Neural cell (in vitro differentiated cells): ENCODE data around the gene NUDT12. TPM values are rescaled to one million over a fixed set of nuclear protein-coding genes. Genes with fewer than 3 reads are reported as not detected.

Source experiments
- H2AFZ ChIP-seq: fragments of 200-600, 300-800 bp; sonication (generic), shearing (Covaris generic); 2 replicates; pipeline ENCODE4 v1.6.0; 2014; ENCODE audit warnings: low read depth, mild to moderate bottlenecking, antibody characterized with exemption, low read length, moderate library complexity
- H3F3A ChIP-seq: fragments of 200-600 bp; shearing (Covaris generic); 2 replicates; pipeline ENCODE4 v1.6.1; 2016; ENCODE audit warnings: mild to moderate bottlenecking, moderate library complexity, mixed read lengths, antibody characterized with exemption, low read length; ENCODE audit not compliant: insufficient read depth, poor library complexity, severe bottlenecking
- H3K27ac ChIP-seq: fragments of 200-600, 300-800 bp; sonication (generic), shearing (Covaris generic); 2 replicates; pipeline ENCODE4 v1.5.1; 2014; ENCODE audit warnings: mild to moderate bottlenecking, low read length, moderate library complexity
- H3K27me3 ChIP-seq: fragments of 300-800, 200-600 bp; sonication (generic), shearing (Covaris generic); 2 replicates; pipeline ENCODE4 v1.6.0; 2014; ENCODE audit warnings: mild to moderate bottlenecking, low read depth, low read length, moderate library complexity; ENCODE audit not compliant: insufficient read depth
- H3K36me3 ChIP-seq: fragments of 300-800, 200-600 bp; sonication (generic), shearing (Covaris generic); 2 replicates; pipeline ENCODE4 v1.5.1; 2014; ENCODE audit warnings: mild to moderate bottlenecking, antibody characterized with exemption, low read length, moderate library complexity; ENCODE audit not compliant: insufficient read depth
- H3K4me2 ChIP-seq: fragments of 300-800, 200-600 bp; sonication (generic), shearing (Covaris generic); 2 replicates; pipeline ENCODE4 v1.6.0; 2014; ENCODE audit warnings: mild to moderate bottlenecking, low read length
- H3K4me3 ChIP-seq: fragments of 300-800, 200-600 bp; sonication (generic), shearing (Covaris generic); 2 replicates; pipeline ENCODE4 v1.5.1; 2014; ENCODE audit warnings: mild to moderate bottlenecking, low read length, moderate library complexity
- H3K79me2 ChIP-seq: fragments of 200-600 bp; shearing (Covaris generic); replicated peaks from 2 replicates; pipeline ENCODE4 v1.6.0; 2014; ENCODE audit warnings: mild to moderate bottlenecking, low read length, moderate library complexity; ENCODE audit not compliant: insufficient read depth
- H3K9ac ChIP-seq: fragments of 300-800, 200-600 bp; sonication (generic), shearing (Covaris generic); 2 replicates; pipeline ENCODE4 v1.6.1; 2016; ENCODE audit warnings: mild to moderate bottlenecking, low read length, mixed read lengths
- H3K9me2 ChIP-seq: fragments of 200-600 bp; shearing (Covaris generic); 2 replicates; pipeline ENCODE4 v1.6.1; 2016; ENCODE audit warnings: mild to moderate bottlenecking, low read length, mixed read lengths; ENCODE audit not compliant: insufficient read depth
- H3K9me3 ChIP-seq: fragments of 200-600, 300-800 bp; sonication (generic), shearing (Covaris generic); 2 replicates; pipeline ENCODE4 v1.6.1; 2016; ENCODE audit warnings: mild to moderate bottlenecking, mixed run types, low read length, moderate library complexity, mixed read lengths
- H4K20me1 ChIP-seq: fragments of 200-600 bp; shearing (Covaris generic); 2 replicates; pipeline ENCODE4 v1.6.1; 2016; ENCODE audit warnings: mild to moderate bottlenecking, mixed run types; ENCODE audit not compliant: insufficient read depth
- EP300 ChIP-seq: fragments of 450-650 bp; conservative IDR thresholded peaks from 2 replicates; pipeline ENCODE4 v1.6.1; 2014; ENCODE audit warnings: antibody characterized with exemption, mild to moderate bottlenecking, moderate library complexity; ENCODE audit not compliant: poor library complexity, severe bottlenecking
- EZH2 ChIP-seq: fragments of 200-600, 300-800 bp; shearing (Covaris generic), sonication (generic); IDR thresholded peaks from 2 replicates; pipeline ENCODE4 v1.6.1; 2014; ENCODE audit warnings: antibody characterized with exemption, low read length, borderline replicate concordance, mild to moderate bottlenecking; ENCODE audit not compliant: insufficient read depth, poor library complexity, severe bottlenecking
- MXI1 ChIP-seq: fragments of 450-650 bp; conservative IDR thresholded peaks from 2 replicates; pipeline ENCODE4 v1.6.1; 2014; ENCODE audit warnings: antibody characterized with exemption, mild to moderate bottlenecking; ENCODE audit not compliant: poor library complexity, severe bottlenecking
- POLR2AphosphoS5 ChIP-seq: IDR thresholded peaks from 2 replicates; pipeline ENCODE4 v1.6.1; 2012
- RAD21 ChIP-seq: fragments of 450-650 bp; conservative IDR thresholded peaks from 2 replicates; pipeline ENCODE4 v1.6.1; 2014; ENCODE audit warnings: antibody characterized with exemption, mild to moderate bottlenecking, moderate library complexity
- REST ChIP-seq: IDR thresholded peaks from 2 replicates; pipeline ENCODE4 v1.6.1; 2012; ENCODE audit warnings: borderline replicate concordance
- SMC3 ChIP-seq: fragments of 450-650 bp; conservative IDR thresholded peaks from 2 replicates; pipeline ENCODE4 v1.6.1; 2014; ENCODE audit warnings: antibody characterized with exemption, mild to moderate bottlenecking, moderate library complexity; ENCODE audit not compliant: poor library complexity
- TAF1 ChIP-seq: IDR thresholded peaks from 2 replicates; pipeline ENCODE4 v1.6.1; 2012; ENCODE audit warnings: low read depth
- polyA plus RNA-seq: library from polyadenylated mRNA; depleted of rRNA; stranded (reverse); fragments of >200 nt; gene quantifications from 2 replicates; pipeline ENCODE4 v1.2.3, GENCODE V29; 2014
- TF ChIP-seq, protein P1 (sequence below): fragments of 450-650 bp; IDR thresholded peaks from 2 replicates; pipeline ENCODE4 v1.5.1; 2014; ENCODE audit warnings: antibody characterized with exemption, mild to moderate bottlenecking, moderate library complexity; ENCODE audit not compliant: poor library complexity, severe bottlenecking

The NUDT12 gene
- polyA plus RNA-seq, 1 donor from 2014 or later: 22.8 TPM

DNA sequence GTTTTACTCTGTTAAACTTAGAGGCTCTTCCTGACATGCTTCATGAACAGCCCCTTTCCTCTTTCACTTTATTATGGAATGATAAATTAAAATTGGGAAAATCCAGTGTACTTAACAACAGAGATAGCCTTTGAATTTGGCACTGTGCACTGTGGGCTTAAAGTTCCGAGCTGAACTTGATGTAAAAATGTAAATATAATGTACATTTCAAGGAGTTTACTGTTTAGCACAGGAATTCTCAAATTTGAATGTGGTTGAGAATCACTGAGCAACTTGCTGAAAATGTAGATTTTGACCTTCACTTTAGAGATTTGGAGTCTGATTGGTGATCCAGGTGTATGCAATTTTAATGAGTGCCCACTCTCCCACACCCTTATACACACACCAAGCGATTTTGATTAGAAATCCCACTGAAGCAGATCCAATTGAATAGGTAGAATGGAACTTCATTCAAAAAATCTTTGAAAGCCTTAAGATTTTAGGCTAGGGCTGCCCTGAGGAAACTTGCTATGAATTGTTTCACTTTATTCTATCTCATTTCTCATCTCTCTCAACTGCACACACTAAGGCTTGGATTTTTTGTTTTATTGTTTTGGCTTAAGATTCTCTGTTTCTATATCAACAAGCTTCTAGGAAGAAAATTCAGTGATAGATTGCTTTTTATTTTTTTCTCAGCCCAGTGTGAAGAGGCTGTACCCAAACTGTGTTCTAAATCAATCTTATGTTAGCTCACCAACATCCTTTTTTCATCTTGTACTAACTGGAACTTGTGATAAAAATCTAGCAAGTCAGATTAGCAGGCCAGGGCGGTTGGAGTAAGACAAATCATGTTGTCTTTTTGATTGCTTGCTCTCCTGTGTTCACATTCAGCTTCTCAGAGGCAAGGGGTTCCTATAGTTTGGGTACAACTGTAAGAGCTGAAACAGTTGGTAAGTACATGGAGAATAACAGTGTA, 22.9 kb downstream of the NUDT12 start:
- TF ChIP-seq EZH2 (no peak), EP300 (no peak)
- H3K4me2 ChIP-seq: no peak overlapping the region
- H3K9me3 ChIP-seq: no peaks in the 10 kb centered on the region
- H3K36me3 ChIP-seq: no peaks in the 10 kb centered on the region
- no peaks in the 10 kb centered on the region for H3F3A ChIP-seq
- H3K27me3 ChIP-seq: no peaks in the 10 kb centered on the region
- no peaks in the 10 kb centered on the region for H3K79me2 ChIP-seq
- H2AFZ ChIP-seq: no peak overlapping the region
- H3K9ac ChIP-seq: no peak overlapping the region
- H3K9me2 ChIP-seq: no peaks in the 10 kb centered on the region
- H3K27ac ChIP-seq: no peak overlapping the region
- no peaks in the 10 kb centered on the region for H4K20me1 ChIP-seq
- H3K4me3 ChIP-seq: no peak overlapping the region

DNA sequence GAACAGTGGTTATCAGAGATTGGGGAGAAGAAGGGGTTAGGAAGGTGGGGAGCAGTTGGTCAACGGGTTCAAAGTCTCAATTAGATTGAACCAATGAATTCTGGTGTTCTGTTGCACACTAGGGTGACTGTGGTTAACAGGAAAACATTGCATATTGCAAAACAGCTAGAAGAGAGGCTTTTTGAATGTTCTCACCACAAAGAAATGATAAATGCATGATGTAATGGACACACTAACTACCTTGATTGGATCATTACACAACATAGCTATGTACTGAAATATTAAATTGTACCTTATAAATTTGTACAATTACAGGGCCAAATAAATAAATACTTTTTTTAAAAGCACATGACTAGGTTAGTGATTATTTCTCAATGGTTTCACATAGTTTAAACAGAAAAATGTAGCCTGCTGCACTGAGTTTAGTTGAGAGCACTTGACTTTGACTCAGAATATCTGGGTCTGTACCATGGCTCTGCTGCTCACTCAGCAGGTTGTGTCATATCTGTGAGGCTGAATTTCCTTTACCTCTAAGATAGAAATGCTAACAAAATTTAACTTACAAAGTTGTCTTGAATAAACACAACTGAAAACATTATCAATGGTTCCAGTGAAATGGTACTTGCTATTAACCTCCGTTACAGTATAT, 30.4 kb downstream of the NUDT12 start:
- TF ChIP-seq RAD21 (no peak), SMC3 (no peak), EZH2 (no peak), POLR2AphosphoS5 (no peak), EP300 (no peak), TAF1 (no peak), MXI1 (no peak), REST (no peak)
- TF ChIP-seq, protein P1, sequence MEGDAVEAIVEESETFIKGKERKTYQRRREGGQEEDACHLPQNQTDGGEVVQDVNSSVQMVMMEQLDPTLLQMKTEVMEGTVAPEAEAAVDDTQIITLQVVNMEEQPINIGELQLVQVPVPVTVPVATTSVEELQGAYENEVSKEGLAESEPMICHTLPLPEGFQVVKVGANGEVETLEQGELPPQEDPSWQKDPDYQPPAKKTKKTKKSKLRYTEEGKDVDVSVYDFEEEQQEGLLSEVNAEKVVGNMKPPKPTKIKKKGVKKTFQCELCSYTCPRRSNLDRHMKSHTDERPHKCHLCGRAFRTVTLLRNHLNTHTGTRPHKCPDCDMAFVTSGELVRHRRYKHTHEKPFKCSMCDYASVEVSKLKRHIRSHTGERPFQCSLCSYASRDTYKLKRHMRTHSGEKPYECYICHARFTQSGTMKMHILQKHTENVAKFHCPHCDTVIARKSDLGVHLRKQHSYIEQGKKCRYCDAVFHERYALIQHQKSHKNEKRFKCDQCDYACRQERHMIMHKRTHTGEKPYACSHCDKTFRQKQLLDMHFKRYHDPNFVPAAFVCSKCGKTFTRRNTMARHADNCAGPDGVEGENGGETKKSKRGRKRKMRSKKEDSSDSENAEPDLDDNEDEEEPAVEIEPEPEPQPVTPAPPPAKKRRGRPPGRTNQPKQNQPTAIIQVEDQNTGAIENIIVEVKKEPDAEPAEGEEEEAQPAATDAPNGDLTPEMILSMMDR: no peak
- no peak overlapping the region for H3K27ac ChIP-seq
- no peak overlapping the region for H3K4me2 ChIP-seq
- no peaks in the 10 kb centered on the region for H3K27me3 ChIP-seq
- H3K36me3 ChIP-seq: no peaks in the 10 kb centered on the region
- no peaks in the 10 kb centered on the region for H3K9me3 ChIP-seq
- no peak overlapping the region for H2AFZ ChIP-seq
- no peaks in the 10 kb centered on the region for H3K9me2 ChIP-seq
- no peaks in the 10 kb centered on the region for H3F3A ChIP-seq
- H3K79me2 ChIP-seq: no peaks in the 10 kb centered on the region
- H3K9ac ChIP-seq: no peak overlapping the region
- H3K4me3 ChIP-seq: no peak overlapping the region
- H4K20me1 ChIP-seq: no peaks in the 10 kb centered on the region
